GM19099 (cell line): ENCODE data around the gene NECTIN1.

Experiments
- POLR2A ChIP-seq: IDR thresholded peaks from 3 replicates; pipeline ENCODE4 v1.6.1; 2011; ENCODE audit warnings: low read depth; ENCODE audit not compliant: insufficient read length; ENCODE audit errors: extremely low read depth

The NECTIN1 gene

GRCh38 chr11:119672597-119672996 is 56.4 kb downstream of the NECTIN1 start:
- TF ChIP-seq POLR2A = no peak

GRCh38 chr11:119671561-119672015 is 57.4 kb downstream of the NECTIN1 start:
- no peak for TF ChIP-seq POLR2A

GRCh38 chr11:119671051-119671450 is 57.9 kb downstream of the NECTIN1 start:
- TF ChIP-seq POLR2A = no peak

GRCh38 chr11:119669487-119669886 is 59.5 kb downstream of the NECTIN1 start:
- TF ChIP-seq POLR2A = no peak

GRCh38 chr11:119668676-119669075 is 60.3 kb downstream of the NECTIN1 start:
- TF ChIP-seq POLR2A = no peak

- no peak for TF ChIP-seq POLR2A
Observed at GRCh38 chr11:119666463-119667131, 62.4 kb downstream of the NECTIN1 start.

GRCh38 chr11:119666061-119666460 is 62.9 kb downstream of the NECTIN1 start:
- no peak for TF ChIP-seq POLR2A

- TF ChIP-seq POLR2A = no peak
Observed at GRCh38 chr11:119664701-119665420, 64.1 kb downstream of the NECTIN1 start.

- no peak for TF ChIP-seq POLR2A
Observed at GRCh38 chr11:119664063-119664572, 64.9 kb downstream of the NECTIN1 start.

- TF ChIP-seq POLR2A = no peak
Observed at GRCh38 chr11:119663279-119663678, 65.7 kb downstream of the NECTIN1 start.

- no peak for TF ChIP-seq POLR2A
Observed at GRCh38 chr11:119661226-119661625, 67.8 kb downstream of the NECTIN1 start.

- no peak for TF ChIP-seq POLR2A
Observed at GRCh38 chr11:119659971-119660723, 68.9 kb downstream of the NECTIN1 start.

- TF ChIP-seq POLR2A = no peak
Observed at GRCh38 chr11:119652907-119653659, 75.9 kb downstream of the NECTIN1 start.

- TF ChIP-seq POLR2A = no peak
Observed at GRCh38 chr11:119651802-119652584, 77.0 kb downstream of the NECTIN1 start.

- no peak for TF ChIP-seq POLR2A
Observed at GRCh38 chr11:119650251-119650650, 78.7 kb downstream of the NECTIN1 start.

GRCh38 chr11:119647254-119647653 is 81.7 kb downstream of the NECTIN1 start:
- no peak for TF ChIP-seq POLR2A
